NCI-H187 (cell line): ENCODE measurements around the gene BPIFB4.
"Not testable (repeated sequence)": the region's sequence is repeated elsewhere in the genome, so short reads cannot be mapped to it uniquely, and the experiment has no call there.

Experiments used
- DNase-seq, 2 experiments: peaks; one replicate each; lab custom pipeline; 2025; lab: John Stamatoyannopoulos, UW

BPIFB4 gene

GRCh38 chr20:33079259-33079658, at the start of gene BPIFB4:
BPIFB4 (plus strand) TSS chr20:33079643; CDS start chr20:33081527, 1,884 bp downstream.
- DNase-seq, result no peak

GRCh38 chr20:33030076-33030475, 49.4 kb upstream of the BPIFB4 start:
- DNase-seq, result no peak

GRCh38 chr20:33030569-33030968, 48.9 kb upstream of the BPIFB4 start:
- DNase-seq, result no peak

- DNase-seq, result no peak
Measured at GRCh38 chr20:33031531-33031930, 47.9 kb upstream of the BPIFB4 start, which contains the start of gene BPIFB6. BPIFB6 (plus strand) TSS chr20:33031648; CDS start chr20:33031648, 0 bp downstream.

- DNase-seq, result no peak
Measured at GRCh38 chr20:33032555-33032954, 46.9 kb upstream of the BPIFB4 start.

GRCh38 chr20:33033381-33033780, 46.1 kb upstream of the BPIFB4 start:
- no peak for DNase-seq

- no peak for DNase-seq
Measured at GRCh38 chr20:33034115-33034514, 45.3 kb upstream of the BPIFB4 start.

GRCh38 chr20:33034901-33035492, 44.4 kb upstream of the BPIFB4 start:
- no peak for DNase-seq

GRCh38 chr20:33037456-33037855, 42.0 kb upstream of the BPIFB4 start:
- no peak for DNase-seq

- DNase-seq, result no peak
Measured at GRCh38 chr20:33038243-33038642, 41.2 kb upstream of the BPIFB4 start.

GRCh38 chr20:33042430-33042829, 37.0 kb upstream of the BPIFB4 start:
- no peak for DNase-seq

- DNase-seq, result no peak
Measured at GRCh38 chr20:33042983-33043730, 36.3 kb upstream of the BPIFB4 start.

- no peak for DNase-seq
Measured at GRCh38 chr20:33043731-33044181, 35.7 kb upstream of the BPIFB4 start.

GRCh38 chr20:33045129-33045721, 34.2 kb upstream of the BPIFB4 start:
- not testable (repeated sequence) for DNase-seq

- DNase-seq, result no peak
Measured at GRCh38 chr20:33046412-33046811, 33.0 kb upstream of the BPIFB4 start.

- DNase-seq, result no peak
Measured at GRCh38 chr20:33051333-33051732, 28.1 kb upstream of the BPIFB4 start.

- no peak for DNase-seq
Measured at GRCh38 chr20:33053291-33054106, 25.9 kb upstream of the BPIFB4 start, which contains the start of gene BPIFB3. BPIFB3 (plus strand) TSS chr20:33053903; CDS start chr20:33055436, 1,533 bp downstream.

GRCh38 chr20:33054381-33054780, 25.1 kb upstream of the BPIFB4 start:
- no peak for DNase-seq

GRCh38 chr20:33054791-33055190, 24.7 kb upstream of the BPIFB4 start:
- no peak for DNase-seq

GRCh38 chr20:33059136-33059535, 20.3 kb upstream of the BPIFB4 start:
- no peak for DNase-seq

GRCh38 chr20:33059741-33060390, 19.6 kb upstream of the BPIFB4 start:
- DNase-seq, result no peak

GRCh38 chr20:33061658-33062028, 17.8 kb upstream of the BPIFB4 start:
- DNase-seq, result no peak
